Activated CD4-positive, alpha-beta T cell treated with anti-CD3 and anti-CD28 coated beads for 36 hours (primary cell): ENCODE data around the gene NCKAP5. TPM values are rescaled to one million over a fixed set of nuclear protein-coding genes. Genes with fewer than 3 reads are reported as not detected.

Source experiments
- ATAC-seq: fragments of 200-7000 bp; cut with Tn5 transposase; one replicate; pipeline ENCODE4 v1.10.0; 2021; ENCODE audit warnings: mild to moderate bottlenecking, moderate library complexity
- CTCF ChIA-PET: fragments of 350-600 bp; sonication (Branson Sonifier 250); formaldehyde crosslinking; loops from one replicate; lab custom pipeline; 2021; ENCODE audit warnings: antibody characterized with exemption; lab: Charles Lee
- POLR2A ChIA-PET: fragments of 350-600 bp; sonication (Branson Sonifier 250); formaldehyde crosslinking; loops from one replicate; lab custom pipeline; 2021; ENCODE audit warnings: antibody characterized with exemption, inconsistent platforms; lab: Charles Lee
- DNase-seq: peaks from one replicate; pipeline ENCODE4 v3.0.0-alpha.2; 2020
- H3K27ac Mint-ChIP-seq: one replicate; pipeline ENCODE4 v1.8.0; 2021; ENCODE audit warnings: mixed read lengths
- H3K27me3 Mint-ChIP-seq: one replicate; pipeline ENCODE4 v1.8.0; 2021; ENCODE audit warnings: mixed read lengths
- H3K36me3 Mint-ChIP-seq: one replicate; pipeline ENCODE4 v1.8.0; 2021; ENCODE audit warnings: low read depth, mixed read lengths
- H3K4me1 Mint-ChIP-seq: one replicate; pipeline ENCODE4 v1.8.0; 2021; ENCODE audit warnings: mixed read lengths
- H3K4me3 Mint-ChIP-seq: one replicate; pipeline ENCODE4 v1.8.0; 2021; ENCODE audit warnings: mild to moderate bottlenecking, moderate library complexity, mixed read lengths
- H3K9me3 Mint-ChIP-seq: one replicate; pipeline ENCODE4 v1.8.0; 2021; ENCODE audit warnings: low read depth, mixed read lengths
- intact Hi-C, 2 experiments: fragments of 100-400 bp; cut with DNase I in 1 of 2; cut with micrococcal nuclease in 1 of 2; formaldehyde crosslinking; loops; one replicate each; pipeline versions ENCODE4 v1.14.2 to v1.15.1; 2022 to 2024; cut with DNase I, micrococcal nuclease
- total RNA-seq, 2 experiments: library from RNA; stranded (reverse); gene quantifications; one replicate each; pipeline ENCODE4 v1.2.3, GENCODE V29; 2021

The NCKAP5 gene
- total RNA-seq, 2 experiments from 2014 or later: not detected

GRCh38 chr2:133045787-133046186, 522.5 kb downstream of the NCKAP5 start:
- intact Hi-C loops: no loop called here
- ChIA-PET CTCF (no interaction called here), POLR2A (no interaction called here)
- DNase-seq (no peak), ATAC-seq (no peak)
- Mint-ChIP-seq H3K4me1 (no peaks in the 10 kb centered on the region), H3K4me3 (no peak overlapping the region), H3K27me3 (no peaks in the 10 kb centered on the region), H3K9me3 (no peaks in the 10 kb centered on the region), H3K36me3 (no peaks in the 10 kb centered on the region), H3K27ac (no peak overlapping the region)

- H3K9me3 Mint-ChIP-seq: no peaks in the 10 kb centered on the region
- ATAC-seq (no peak), DNase-seq (no peak)
- H3K27me3 Mint-ChIP-seq: no peaks in the 10 kb centered on the region
- H3K4me1 Mint-ChIP-seq: no peaks in the 10 kb centered on the region
- intact Hi-C loops: no loop called here
- no peaks in the 10 kb centered on the region for H3K36me3 Mint-ChIP-seq
- POLR2A ChIA-PET: no interaction called here
- CTCF ChIA-PET: no interaction called here
- H3K27ac Mint-ChIP-seq: no peak overlapping the region
- no peak overlapping the region for H3K4me3 Mint-ChIP-seq
Observed at GRCh38 chr2:133044556-133044955, 523.7 kb downstream of the NCKAP5 start.

GRCh38 chr2:133040170-133040569, 528.1 kb downstream of the NCKAP5 start:
- Mint-ChIP-seq H3K4me3 (no peak overlapping the region), H3K4me1 (no peaks in the 10 kb centered on the region), H3K36me3 (no peaks in the 10 kb centered on the region), H3K9me3 (peaks cover 12% of the 10 kb centered on the region), H3K27me3 (no peaks in the 10 kb centered on the region), H3K27ac (no peak overlapping the region)
- DNase-seq: no peak
- no peak for ATAC-seq
- ChIA-PET CTCF (no interaction called here), POLR2A (no interaction called here)
- intact Hi-C loops: no loop called here

DNA sequence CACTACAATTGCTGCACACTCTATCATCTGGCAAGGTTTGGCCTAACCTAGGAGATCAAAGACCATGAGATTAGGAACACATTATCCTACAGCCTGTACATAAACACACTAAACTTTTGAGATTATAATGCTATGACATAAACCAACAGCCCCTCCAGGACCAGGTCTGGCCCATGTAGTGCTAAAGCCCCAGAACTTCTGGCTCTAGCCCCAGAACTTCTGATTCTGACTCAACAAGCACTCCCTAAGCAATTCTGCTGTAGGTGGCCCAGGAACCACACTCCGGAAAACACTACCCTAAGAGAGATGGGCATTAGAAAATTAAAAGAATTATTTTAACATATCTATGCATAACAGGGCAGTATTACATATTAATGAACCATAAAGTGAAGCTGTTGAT, 528.7 kb downstream of the NCKAP5 start:
- Mint-ChIP-seq H3K4me1 (no peaks in the 10 kb centered on the region), H3K36me3 (no peaks in the 10 kb centered on the region), H3K9me3 (peaks cover 12% of the 10 kb centered on the region), H3K4me3 (no peak overlapping the region), H3K27me3 (no peaks in the 10 kb centered on the region), H3K27ac (no peak overlapping the region)
- DNase-seq (no peak), ATAC-seq (no peak)
- ChIA-PET POLR2A (no interaction called here), CTCF (interaction anchor here (0.6 kb wide), 1 partner anchor 536 kb away, joined by 4 read pairs; no protein-coding TSS in a partner anchor)
- intact Hi-C loops: no loop called here

DNA sequence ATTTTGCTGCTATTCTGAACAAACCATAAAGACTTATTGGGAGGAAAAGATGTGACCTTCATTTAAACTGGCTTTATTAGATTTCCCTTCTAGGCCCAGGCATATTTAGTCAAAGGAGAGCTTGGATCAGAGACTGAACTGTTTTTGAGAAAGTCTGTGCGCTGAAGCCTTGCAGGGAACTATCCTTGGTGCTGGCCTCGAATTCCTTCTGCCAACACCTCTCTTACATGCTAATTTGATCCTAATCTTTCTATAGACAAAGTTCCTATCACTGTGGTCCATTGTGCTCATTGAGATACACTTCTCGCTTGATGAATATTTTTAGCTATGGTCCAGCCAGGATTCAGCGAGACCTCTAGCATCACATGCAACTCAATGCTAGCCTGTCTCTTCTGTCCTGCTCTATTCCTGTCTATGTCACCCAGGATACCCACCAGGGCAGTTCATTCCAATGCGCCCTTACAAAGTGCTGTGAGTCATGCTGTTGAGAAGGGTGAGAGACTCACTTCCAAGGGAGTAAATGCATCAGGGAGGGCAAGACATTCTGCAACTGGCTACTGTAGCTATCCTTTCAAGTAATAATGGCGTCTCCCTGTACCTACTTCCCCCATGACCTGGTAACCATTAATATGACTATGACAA, 541.6 kb downstream of the NCKAP5 start:
- POLR2A ChIA-PET: no interaction called here
- ATAC-seq (no peak), DNase-seq (no peak)
- Mint-ChIP-seq H3K27me3 (no peaks in the 10 kb centered on the region), H3K9me3 (peaks cover 2% of the 10 kb centered on the region), H3K36me3 (no peaks in the 10 kb centered on the region), H3K4me1 (no peaks in the 10 kb centered on the region), H3K4me3 (no peak overlapping the region), H3K27ac (no peak overlapping the region)
- CTCF ChIA-PET: interaction anchor here (0.5 to 0.7 kb wide), 2 partner anchors 11 to 259 kb away, joined by 3 to 4 read pairs; no protein-coding TSS in a partner anchor
- intact Hi-C loops: no loop called here

DNA sequence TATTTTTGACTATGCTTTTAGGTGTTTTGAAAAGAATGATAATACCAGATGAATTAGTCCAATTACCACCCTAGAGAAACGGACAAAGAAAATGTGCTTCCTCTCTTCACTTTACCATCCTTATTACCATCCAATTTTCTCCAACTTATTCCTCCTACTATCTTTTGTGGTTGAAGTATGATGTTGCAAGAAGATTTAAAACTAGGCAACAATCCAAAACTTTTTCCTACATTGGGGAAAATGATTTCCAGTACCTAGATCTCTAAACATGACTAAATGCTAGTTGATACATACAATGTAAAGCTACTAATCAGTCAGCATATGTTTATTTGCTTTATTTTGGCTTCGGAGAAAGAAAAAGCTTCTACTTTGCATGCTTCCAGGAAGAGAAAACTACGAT, 543.3 kb downstream of the NCKAP5 start:
- ChIA-PET POLR2A (no interaction called here), CTCF (interaction anchor here (0.7 kb wide), 1 partner anchor 31 kb away, joined by 3 read pairs; no protein-coding TSS in a partner anchor)
- ATAC-seq: no peak
- Mint-ChIP-seq H3K27ac (no peak overlapping the region), H3K27me3 (no peaks in the 10 kb centered on the region), H3K4me3 (no peak overlapping the region), H3K4me1 (no peaks in the 10 kb centered on the region), H3K9me3 (peaks cover 2% of the 10 kb centered on the region), H3K36me3 (no peaks in the 10 kb centered on the region)
- no peak for DNase-seq
- intact Hi-C loops: no loop called here

DNA sequence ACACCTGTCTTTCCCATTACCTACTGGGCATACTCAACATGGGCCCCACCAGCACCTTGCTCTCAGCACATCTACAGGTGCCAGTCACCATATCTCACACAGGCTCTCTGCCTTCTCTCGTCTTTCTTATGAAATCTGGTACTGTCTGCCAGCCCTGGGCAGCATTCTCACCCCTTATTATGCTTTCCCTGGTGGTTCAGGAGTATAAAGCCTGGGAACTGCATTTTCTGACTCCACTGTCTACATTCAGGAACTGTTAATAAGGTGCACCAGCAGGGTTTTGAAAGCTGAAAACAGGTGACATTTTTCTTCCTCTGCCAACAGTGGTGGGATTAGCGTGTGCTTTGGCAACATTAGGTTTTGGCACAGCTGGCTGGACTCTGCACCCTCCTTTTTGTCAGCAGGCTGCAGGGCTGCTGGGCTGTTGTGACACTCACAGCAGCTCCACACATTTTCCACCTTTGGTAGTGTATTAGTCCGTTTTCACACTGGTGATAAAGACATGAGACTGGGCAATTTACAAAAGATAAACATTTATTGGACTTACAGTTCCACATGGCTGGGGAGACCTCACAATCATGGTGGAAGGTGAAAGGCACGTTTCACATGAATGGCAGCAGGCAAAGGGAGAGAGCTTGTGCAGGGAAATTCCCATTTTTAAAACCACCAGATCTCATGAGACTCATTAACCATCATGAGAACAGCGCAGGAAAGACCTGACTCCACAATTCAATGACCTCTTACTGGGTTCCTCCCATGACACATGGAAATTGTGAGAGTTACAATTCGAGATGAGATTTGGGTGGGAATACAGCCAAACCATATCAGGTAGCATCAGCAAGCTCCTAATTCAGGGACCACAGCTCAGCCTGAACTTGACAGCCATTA, 555.2 kb downstream of the NCKAP5 start:
- Mint-ChIP-seq H3K27me3 (no peaks in the 10 kb centered on the region), H3K9me3 (peaks cover 1% of the 10 kb centered on the region), H3K4me1 (no peaks in the 10 kb centered on the region), H3K27ac (no peak overlapping the region), H3K36me3 (no peaks in the 10 kb centered on the region), H3K4me3 (no peak overlapping the region)
- DNase-seq (no peak), ATAC-seq (no peak)
- intact Hi-C loops: no loop called here
- ChIA-PET POLR2A (no interaction called here), CTCF (no interaction called here)

DNA sequence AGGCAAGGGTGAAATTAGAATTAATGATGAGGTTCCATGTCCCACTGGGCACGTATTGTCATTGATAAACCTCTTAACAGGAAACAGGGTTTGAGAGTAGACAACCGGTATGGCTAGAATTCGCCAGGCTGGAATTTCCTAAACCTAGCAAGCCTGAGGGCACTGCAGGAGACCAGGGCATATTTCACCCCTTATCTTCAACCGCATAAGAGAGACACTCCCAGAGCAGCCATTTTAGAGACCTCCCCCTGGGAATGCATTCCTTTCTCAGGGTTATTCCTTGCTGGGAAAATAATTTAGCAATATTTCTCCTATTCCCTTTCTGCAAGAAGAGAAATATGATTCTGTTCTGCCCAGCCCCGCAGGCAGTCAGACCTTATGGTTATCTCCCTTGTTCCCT, 563.6 kb downstream of the NCKAP5 start:
- CTCF ChIA-PET: no interaction called here
- Mint-ChIP-seq H3K4me1 (no peaks in the 10 kb centered on the region), H3K4me3 (no peak overlapping the region), H3K36me3 (no peaks in the 10 kb centered on the region), H3K27ac (no peak overlapping the region), H3K27me3 (no peaks in the 10 kb centered on the region), H3K9me3 (peaks cover 21% of the 10 kb centered on the region)
- POLR2A ChIA-PET: no interaction called here
- no peak for ATAC-seq
- intact Hi-C loops: no loop called here
- no peak for DNase-seq

DNA sequence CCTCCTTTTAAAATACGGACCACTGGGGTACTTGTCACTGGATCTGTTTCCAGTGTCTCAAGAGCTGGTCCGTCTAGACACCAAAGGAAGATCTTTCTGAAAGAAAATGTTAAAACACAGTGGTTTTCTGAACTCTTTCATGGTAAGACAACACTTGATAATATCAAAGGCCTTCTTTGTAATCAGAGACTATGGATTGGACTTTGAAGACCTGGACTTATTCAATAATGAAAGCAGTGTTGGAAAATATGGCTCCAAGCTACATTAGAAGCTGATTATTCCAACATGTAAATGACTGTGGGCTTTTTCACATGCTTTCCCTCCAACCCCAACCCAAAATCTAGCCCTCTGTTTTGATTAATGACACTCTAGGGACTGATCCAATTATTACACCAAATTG, 568.8 kb downstream of the NCKAP5 start:
- H3K9me3 Mint-ChIP-seq: peaks cover 13% of the 10 kb centered on the region
- POLR2A ChIA-PET: no interaction called here
- CTCF ChIA-PET: interaction anchor here (0.5 kb wide), 1 partner anchor 1859 kb away, joined by 3 read pairs; no protein-coding TSS in a partner anchor
- no peak for ATAC-seq
- no peak overlapping the region for H3K4me3 Mint-ChIP-seq
- no peaks in the 10 kb centered on the region for H3K4me1 Mint-ChIP-seq
- H3K27me3 Mint-ChIP-seq: no peaks in the 10 kb centered on the region
- H3K27ac Mint-ChIP-seq: no peak overlapping the region
- DNase-seq: no peak
- no peaks in the 10 kb centered on the region for H3K36me3 Mint-ChIP-seq
- intact Hi-C loops: no loop called here

- CTCF ChIA-PET: no interaction called here
- ATAC-seq (no peak), DNase-seq (no peak)
- peaks cover 5% of the 10 kb centered on the region for H3K9me3 Mint-ChIP-seq
- intact Hi-C loops: no loop called here
- no peak overlapping the region for H3K4me3 Mint-ChIP-seq
- H3K27me3 Mint-ChIP-seq: no peaks in the 10 kb centered on the region
- POLR2A ChIA-PET: no interaction called here
- no peaks in the 10 kb centered on the region for H3K36me3 Mint-ChIP-seq
- no peaks in the 10 kb centered on the region for H3K4me1 Mint-ChIP-seq
- H3K27ac Mint-ChIP-seq: no peak overlapping the region
Observed at GRCh38 chr2:132998221-132998620, 570.0 kb downstream of the NCKAP5 start.

- DNase-seq (no peak), ATAC-seq (no peak)
- ChIA-PET CTCF (no interaction called here), POLR2A (no interaction called here)
- no peaks in the 10 kb centered on the region for H3K27me3 Mint-ChIP-seq
- H3K9me3 Mint-ChIP-seq: no peaks in the 10 kb centered on the region
- intact Hi-C loops: no loop called here
- no peaks in the 10 kb centered on the region for H3K36me3 Mint-ChIP-seq
- no peaks in the 10 kb centered on the region for H3K4me1 Mint-ChIP-seq
- H3K4me3 Mint-ChIP-seq: no peak overlapping the region
- H3K27ac Mint-ChIP-seq: no peak overlapping the region
Observed at GRCh38 chr2:132991471-132992045, 576.7 kb downstream of the NCKAP5 start.

DNA sequence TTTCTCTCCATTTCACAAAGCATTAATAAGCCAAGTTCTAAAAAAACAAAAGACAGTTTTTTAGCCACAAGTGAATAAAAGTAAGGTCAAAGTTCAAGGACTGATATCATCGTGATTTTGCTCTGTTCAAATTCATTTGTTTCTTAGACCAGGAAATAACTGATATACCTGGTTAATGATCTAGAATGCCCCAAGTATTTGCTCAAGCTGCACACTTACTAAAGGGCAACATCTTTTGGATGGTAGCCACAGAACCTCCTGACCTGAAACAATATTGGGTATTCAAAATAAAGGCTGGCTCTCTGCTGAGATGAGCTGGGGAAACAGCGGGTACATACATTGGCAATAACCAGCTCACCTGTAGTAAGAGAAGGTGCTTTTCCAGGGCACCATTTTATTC, 583.5 kb downstream of the NCKAP5 start:
- no peaks in the 10 kb centered on the region for H3K4me1 Mint-ChIP-seq
- H3K27ac Mint-ChIP-seq: no peak overlapping the region
- CTCF ChIA-PET: no interaction called here

More for the DNA sequence above, 583.5 kb downstream of the NCKAP5 start:
- Mint-ChIP-seq H3K36me3 (no peaks in the 10 kb centered on the region), H3K4me3 (no peak overlapping the region), H3K27me3 (no peaks in the 10 kb centered on the region), H3K9me3 (no peaks in the 10 kb centered on the region)
- intact Hi-C loops: no loop called here
- ATAC-seq (no peak), DNase-seq (no peak)
- POLR2A ChIA-PET: no interaction called here
